Lower lobe of right lung (tissue), 2 donors: ENCODE measurements around the gene VKORC1. TPM values are rescaled to one million over a fixed set of nuclear protein-coding genes. Genes with fewer than 3 reads are reported as not detected.

ENCODE experiments used
- ATAC-seq, 2 donors: fragments of 200-7000 bp; cut with Tn5 transposase; one replicate each; pipeline ENCODE4 v1.9.1; 2020 to 2022; ENCODE audit warnings: mild to moderate bottlenecking in 2 of 2, moderate library complexity in 2 of 2
- DNase-seq: peaks from one replicate; pipeline ENCODE4 v3.0.0-alpha.2; 2020
- H3K27ac ChIP-seq: fragments of 200-600 bp; one replicate; pipeline ENCODE4 v1.8.0; 2022
- H3K27me3 ChIP-seq: fragments of 200-600 bp; one replicate; pipeline ENCODE4 v1.8.0; 2022; ENCODE audit warnings: low read depth
- H3K36me3 ChIP-seq: fragments of 200-600 bp; one replicate; pipeline ENCODE4 v1.8.0; 2022; ENCODE audit warnings: mild to moderate bottlenecking
- H3K4me1 ChIP-seq: fragments of 200-600 bp; one replicate; pipeline ENCODE4 v1.8.0; 2022
- H3K4me3 ChIP-seq: fragments of 200-600 bp; one replicate; pipeline ENCODE4 v1.8.0; 2022; ENCODE audit warnings: mild to moderate bottlenecking
- H3K9me3 ChIP-seq: fragments of 200-600 bp; one replicate; pipeline ENCODE4 v1.8.0; 2022
- CTCF ChIP-seq: fragments of 200-600 bp; IDR thresholded peaks from one replicate; pipeline ENCODE4 v1.8.0; 2022; ENCODE audit warnings: antibody characterized with exemption, mild to moderate bottlenecking
- intact Hi-C: fragments of 100-400 bp; cut with DNase I; formaldehyde crosslinking; loops from one replicate; pipeline ENCODE4 v1.11.0; 2022
- total RNA-seq: library from RNA; stranded (reverse); fragmentation: NEBNext Ultra II Directional; extraction: Animal tissue kit (Norgen Biotek cat#: 25700); gene quantifications from one replicate; pipeline ENCODE4 v1.2.1, GENCODE V29; 2021
- donor health status: DM: no; HTN: yes; CAD: no; lungs with severe emphysema.

The VKORC1 gene
- total RNA-seq, 1 donor from 2014 or later = 65.6 TPM

DNA sequence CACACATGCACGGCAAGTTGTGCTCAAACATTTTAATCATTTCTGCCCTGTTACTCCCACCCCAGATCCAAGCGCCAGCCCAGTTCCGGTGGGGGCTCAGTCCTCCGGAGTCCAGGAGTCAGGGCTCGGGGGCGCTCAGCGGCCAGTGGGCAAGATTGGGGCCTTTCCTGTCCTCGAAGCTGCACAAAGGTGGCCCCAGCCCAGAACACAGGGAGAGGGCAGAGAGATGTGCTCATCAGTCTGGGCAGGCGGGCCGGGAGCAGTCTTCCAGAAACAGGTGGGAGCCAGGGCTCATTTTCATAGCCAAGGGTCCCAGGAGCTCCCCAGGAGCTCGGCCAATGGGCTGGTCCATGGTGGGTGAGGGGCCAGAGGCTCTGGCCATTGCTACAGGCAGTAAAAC lies 36.8 kb upstream of the VKORC1 start:
- peaks cover 55% of the 10 kb centered on the region for H3K36me3 ChIP-seq
- H3K9me3 ChIP-seq = no peaks in the 10 kb centered on the region
- DNase-seq (no peak), ATAC-seq (no peak)
- H3K4me3 ChIP-seq = no peak overlapping the region
- intact Hi-C loops = no loop called here
- H3K27me3 ChIP-seq = no peaks in the 10 kb centered on the region
- peaks cover 67% of the 10 kb centered on the region for H3K4me1 ChIP-seq
- H3K27ac ChIP-seq = peak overlapping the region; percentile 96
- no peak for TF ChIP-seq CTCF

DNA sequence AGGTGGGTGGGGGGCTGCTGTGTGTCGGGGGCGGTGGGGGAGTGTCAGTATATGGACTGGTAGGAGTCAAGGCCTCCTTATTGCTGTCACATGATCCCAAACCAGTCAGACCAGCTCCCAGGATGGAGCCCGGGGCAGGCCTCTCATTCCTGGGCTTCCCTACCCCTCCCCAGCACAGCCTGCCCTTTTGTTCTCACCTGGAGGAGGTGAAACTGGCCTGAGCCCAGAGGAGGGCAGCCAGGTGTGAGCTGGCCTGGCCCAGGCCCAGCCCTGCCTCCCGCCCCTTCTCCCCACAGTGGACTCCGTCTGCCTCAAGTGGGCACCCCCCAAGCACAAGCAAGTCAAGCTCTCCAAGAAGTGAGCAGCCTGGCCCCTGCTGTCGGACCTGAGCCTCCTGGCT lies 36.3 kb upstream of the VKORC1 start:
- Histone ChIP-seq H3K4me3 (no peak overlapping the region), H3K36me3 (peaks cover 55% of the 10 kb centered on the region), H3K9me3 (no peaks in the 10 kb centered on the region), H3K4me1 (peaks cover 67% of the 10 kb centered on the region), H3K27me3 (no peaks in the 10 kb centered on the region), H3K27ac (peak overlapping the region; percentile 96)
- intact Hi-C loops = no loop called here
- ATAC-seq = peak; percentile 73 to 77
- no peak for TF ChIP-seq CTCF
- DNase-seq = peak; percentile 93

GRCh38 chr16:31130336-31130891 lies 35.8 kb upstream of the VKORC1 start:
- Histone ChIP-seq H3K27me3 (no peaks in the 10 kb centered on the region), H3K4me3 (peak overlapping the region; percentile 33), H3K27ac (peak overlapping the region; percentile 96), H3K36me3 (peaks cover 55% of the 10 kb centered on the region), H3K9me3 (no peaks in the 10 kb centered on the region), H3K4me1 (peaks cover 67% of the 10 kb centered on the region)
- intact Hi-C loops = no loop called here
- ATAC-seq = peak; percentile 0
- TF ChIP-seq CTCF = no peak
- peak; percentile 77 for DNase-seq

DNA sequence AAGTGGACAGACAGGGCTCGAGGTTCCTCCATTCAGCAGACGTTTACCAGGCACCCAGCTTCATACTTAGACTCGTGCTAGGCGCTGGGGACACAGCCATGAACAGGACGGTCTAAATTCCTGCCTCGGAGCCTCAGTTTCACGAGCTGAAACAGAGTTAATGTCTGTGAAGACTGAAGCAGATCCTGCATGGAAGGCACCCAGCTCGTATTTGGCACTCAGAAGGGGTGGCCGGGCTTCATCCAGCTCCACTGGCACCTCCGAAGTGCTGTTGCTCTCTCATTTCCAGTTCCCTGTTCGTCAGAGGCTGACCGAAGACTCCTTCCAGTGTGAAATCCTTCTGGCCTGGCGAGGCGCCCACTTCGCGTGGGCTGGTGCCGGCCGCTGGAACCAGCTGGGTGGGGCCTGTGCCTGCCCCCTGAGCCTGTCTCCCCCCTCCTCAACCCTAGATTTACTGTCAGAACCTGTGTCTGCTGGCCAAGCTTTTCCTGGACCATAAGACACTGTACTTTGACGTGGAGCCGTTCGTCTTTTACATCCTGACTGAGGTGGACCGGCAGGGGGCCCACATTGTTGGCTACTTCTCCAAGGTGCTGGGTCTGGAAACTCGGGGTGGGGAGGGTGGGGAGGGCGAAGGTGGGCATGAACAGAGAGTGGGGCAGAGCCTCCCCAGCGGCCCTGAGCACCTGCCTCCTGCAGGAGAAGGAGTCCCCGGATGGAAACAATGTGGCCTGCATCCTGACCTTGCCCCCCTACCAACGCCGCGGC lies 35.2 kb upstream of the VKORC1 start:
- peak overlapping the region; percentile 96 for H3K27ac ChIP-seq
- no peak for TF ChIP-seq CTCF
- no peaks in the 10 kb centered on the region for H3K27me3 ChIP-seq
- peak; percentile 87 for DNase-seq
- peak; percentile 26 to 41 for ATAC-seq
- intact Hi-C loops = no loop called here
- H3K36me3 ChIP-seq = peaks cover 60% of the 10 kb centered on the region
- peak overlapping the region; percentile 33 for H3K4me3 ChIP-seq
- H3K9me3 ChIP-seq = no peaks in the 10 kb centered on the region
- H3K4me1 ChIP-seq = peaks cover 67% of the 10 kb centered on the region

DNA sequence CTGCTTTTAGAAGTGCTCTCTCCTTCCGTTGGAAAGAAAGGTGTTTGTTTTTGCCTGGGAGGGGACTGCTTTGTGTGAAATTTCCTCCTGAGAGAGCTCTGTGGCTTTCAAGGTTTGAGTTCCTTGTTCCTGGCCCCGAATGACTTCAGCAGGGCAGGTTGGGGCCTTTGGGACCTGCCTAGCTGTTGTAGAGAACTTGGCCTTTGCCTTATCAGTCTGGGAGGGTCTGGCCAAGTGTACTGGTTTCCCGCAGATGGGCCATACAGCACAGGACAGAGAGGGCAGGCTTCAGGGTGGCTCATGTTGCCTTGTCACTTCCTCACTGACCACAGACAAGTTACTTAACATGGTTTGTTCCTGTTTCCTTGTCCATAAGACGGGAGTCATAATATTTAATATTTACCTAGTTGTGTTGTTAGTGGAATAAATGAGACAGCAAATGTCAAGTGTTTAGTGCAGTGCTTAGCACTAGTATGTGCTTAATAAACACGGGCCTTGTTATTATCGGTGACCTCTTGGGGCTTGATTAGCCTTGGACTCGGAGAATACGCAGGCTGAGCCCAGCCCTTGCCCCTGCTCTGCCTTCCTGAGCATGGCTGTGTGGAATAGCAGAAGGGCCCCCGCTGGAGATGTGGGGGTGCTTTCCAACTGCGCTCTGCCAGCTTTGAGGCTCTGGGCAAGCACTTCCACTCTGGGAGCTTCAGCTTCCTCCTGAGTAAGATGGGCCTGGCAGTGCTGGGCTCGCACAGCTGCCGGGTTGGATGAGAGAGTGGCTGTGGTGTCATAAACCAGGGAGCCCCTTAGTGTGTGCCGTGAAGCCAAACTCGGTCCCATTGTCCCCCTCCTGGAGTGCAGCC lies 34.3 kb upstream of the VKORC1 start:
- no peak for TF ChIP-seq CTCF
- Histone ChIP-seq H3K36me3 (peaks cover 68% of the 10 kb centered on the region), H3K4me1 (peaks cover 67% of the 10 kb centered on the region), H3K4me3 (peak overlapping the region; percentile 16), H3K9me3 (no peaks in the 10 kb centered on the region), H3K27ac (peak overlapping the region; percentile 96), H3K27me3 (no peaks in the 10 kb centered on the region)
- peak; percentile 77 to 85 for ATAC-seq
- DNase-seq = peak; percentile 88
- intact Hi-C loops = no loop called here
